Cortex of kidney (tissue), 1 donor: ENCODE data around the gene FEZF2.

ENCODE experiments used
- DNase-seq: peaks from one replicate; lab custom pipeline; 2025; lab: John Stamatoyannopoulos, UW

Gene FEZF2

GRCh38 chr3:62373215-62373614 is at the start of gene FEZF2:
FEZF2 (minus strand) TSS chr3:62373550; CDS start chr3:62372868, 682 bp downstream.
- DNase-seq: no peak

- DNase-seq: no peak
Measured at GRCh38 chr3:62421207-62421606, 47.9 kb upstream of the FEZF2 start.

- DNase-seq: no peak
Measured at GRCh38 chr3:62416144-62416543, 42.8 kb upstream of the FEZF2 start.

- no peak for DNase-seq
Measured at GRCh38 chr3:62415312-62415801, 42.0 kb upstream of the FEZF2 start.

GRCh38 chr3:62414786-62415185 is 41.4 kb upstream of the FEZF2 start:
- DNase-seq: no peak

DNA sequence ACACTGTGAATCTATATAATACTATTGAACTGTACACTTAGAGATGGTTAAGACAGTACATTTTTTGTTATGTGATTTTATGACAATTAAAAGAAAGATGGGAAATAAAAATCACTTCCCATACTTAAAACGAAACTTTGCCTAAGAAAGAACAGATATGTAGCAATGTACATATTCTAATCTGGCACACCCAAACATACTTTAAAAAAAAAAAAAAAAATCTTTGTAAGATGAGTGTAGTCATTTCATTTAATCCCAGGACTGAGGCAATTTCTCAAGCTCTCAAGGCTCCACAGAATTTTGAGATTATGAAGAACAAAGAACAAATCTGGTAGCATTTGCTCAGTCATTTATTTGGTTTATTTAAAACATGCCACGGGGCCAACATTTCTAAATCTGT is 40.3 kb upstream of the FEZF2 start:
- no peak for DNase-seq

- DNase-seq: no peak
Measured at GRCh38 chr3:62406945-62407344, 33.6 kb upstream of the FEZF2 start.

GRCh38 chr3:62405566-62405965 is 32.2 kb upstream of the FEZF2 start:
- DNase-seq: no peak

DNA sequence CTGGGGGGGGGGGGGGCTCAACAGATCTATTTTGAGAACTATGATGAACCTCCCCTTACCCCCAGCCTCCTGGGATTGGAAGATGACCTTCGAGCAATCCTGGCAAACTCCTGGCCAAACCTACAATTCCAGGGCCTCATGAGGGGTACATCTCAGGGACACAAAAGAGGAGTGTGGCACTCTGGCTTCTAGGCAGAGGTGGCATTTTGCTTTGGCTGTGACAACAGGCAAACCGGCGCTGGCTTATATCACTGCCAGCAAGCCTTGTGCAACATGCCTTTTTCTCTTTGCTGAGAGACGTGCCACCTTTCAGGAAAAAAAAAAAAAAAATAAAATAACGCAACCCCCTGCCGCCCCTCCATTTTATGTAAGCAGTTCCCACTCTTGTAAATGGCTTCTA is 31.8 kb upstream of the FEZF2 start:
- no peak for DNase-seq

- DNase-seq: no peak
Measured at GRCh38 chr3:62404321-62404720, 31.0 kb upstream of the FEZF2 start.

DNA sequence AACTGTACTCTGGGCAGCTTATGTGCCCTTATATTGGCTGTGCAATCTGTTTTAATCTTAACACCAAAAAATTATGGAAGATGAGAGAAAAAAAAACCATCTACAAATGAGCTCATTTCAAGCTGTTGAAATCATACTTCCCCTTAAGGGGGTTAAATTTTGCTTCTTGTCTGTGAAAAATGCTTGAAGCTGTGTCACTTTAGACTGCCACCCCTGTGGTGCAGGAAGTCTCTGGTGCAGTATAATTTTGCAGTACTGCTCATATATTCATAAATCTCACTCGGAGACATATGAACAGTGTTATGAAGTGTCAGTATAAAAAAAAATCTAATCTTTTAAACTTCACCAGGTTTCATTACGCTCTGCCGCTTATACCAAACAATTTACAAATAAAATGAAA is 30.4 kb upstream of the FEZF2 start:
- no peak for DNase-seq

DNA sequence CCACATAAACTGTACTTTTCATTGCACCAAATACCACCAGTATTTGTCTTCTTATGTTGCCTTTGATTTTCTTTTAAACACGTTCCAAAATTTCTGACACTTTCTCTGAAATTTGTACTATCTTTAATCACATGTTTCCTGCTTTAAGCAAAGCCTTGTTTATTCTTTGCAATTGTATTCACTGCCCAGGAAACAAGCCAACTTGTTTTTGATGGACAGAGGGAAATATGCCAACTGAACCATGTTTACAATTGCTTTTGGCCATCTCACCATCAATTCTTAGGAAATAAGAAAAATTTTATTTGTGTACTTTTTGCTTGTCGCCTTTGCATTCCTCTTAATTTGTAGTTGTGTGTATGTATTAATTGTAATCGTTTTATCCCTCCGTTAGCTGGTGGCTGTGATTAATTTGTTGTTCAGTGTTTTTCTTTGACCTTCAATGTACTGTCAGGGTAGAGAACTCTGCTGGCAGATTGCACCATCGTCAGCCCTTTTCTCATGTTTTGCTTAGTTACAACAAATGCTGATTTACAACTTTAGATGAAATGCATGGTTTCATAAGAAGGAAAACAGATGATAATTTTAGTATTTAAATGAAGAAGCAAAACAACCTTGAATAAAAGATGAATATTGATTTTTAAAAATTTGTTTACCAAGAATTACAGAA is 19.4 kb upstream of the FEZF2 start:
- DNase-seq: no peak

DNA sequence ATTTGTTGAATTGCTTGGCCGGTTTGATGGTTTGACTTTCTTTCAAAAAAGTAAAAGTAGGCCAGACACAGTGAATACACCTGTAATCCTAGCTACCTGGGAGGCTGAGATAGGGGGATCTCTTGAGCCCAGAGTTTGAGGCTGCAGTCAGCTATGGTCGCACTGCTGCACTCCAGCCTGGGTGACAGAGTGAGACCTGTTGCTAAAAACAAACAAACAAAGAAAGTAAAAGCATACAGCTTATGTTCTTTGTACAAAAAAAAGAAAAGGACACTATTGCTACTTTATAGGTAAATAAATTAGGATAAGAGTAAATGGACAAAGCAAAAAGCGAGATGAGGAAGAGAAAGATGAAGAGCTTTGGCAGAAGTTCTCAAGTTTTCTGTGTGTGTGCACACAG is 13.9 kb upstream of the FEZF2 start:
- no peak for DNase-seq

DNA sequence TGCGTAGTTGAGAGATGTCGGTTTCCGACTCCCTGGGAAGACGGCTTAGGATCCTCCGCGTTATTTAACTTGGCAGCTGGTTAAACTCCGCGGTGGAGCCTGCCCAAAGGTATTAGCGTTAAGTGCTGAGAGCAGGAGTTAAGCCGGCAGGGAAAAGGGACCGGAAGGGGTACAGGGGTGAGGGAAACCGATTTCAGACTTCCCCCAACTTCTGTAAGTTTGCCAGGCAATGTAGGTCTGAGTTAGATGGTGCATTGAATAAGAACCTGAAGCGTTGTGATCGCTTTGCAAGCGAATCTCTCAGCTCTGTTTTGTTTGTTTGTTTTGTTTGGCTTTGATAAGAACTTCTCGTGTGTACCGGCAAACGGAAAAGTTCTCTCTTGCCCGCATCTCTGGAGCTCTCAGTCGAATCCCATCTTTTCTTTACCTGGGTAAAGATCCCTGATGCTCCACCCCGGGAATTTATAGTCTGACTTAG is 6.0 kb upstream of the FEZF2 start:
- no peak for DNase-seq

DNA sequence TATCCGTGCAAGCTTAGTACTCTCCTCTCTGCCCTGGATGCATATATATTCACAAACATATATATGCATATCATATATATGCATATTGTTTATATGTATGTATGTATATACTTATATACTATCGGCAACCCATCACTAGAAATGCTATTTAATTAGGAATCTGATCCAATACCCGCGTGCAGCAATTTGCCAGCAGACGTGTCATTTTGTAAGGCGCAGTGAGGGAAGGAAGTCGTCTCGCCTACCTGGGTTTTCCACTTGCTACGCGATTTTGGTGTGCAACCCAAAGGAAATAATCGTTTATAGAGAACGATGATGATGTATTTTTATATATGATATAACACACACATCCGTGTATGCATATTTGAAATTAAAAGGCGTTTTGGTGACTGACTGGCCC is 5.6 kb upstream of the FEZF2 start:
- no peak for DNase-seq

GRCh38 chr3:62378311-62378789 is 5.0 kb upstream of the FEZF2 start:
- no peak for DNase-seq

GRCh38 chr3:62376906-62377877 is 3.8 kb upstream of the FEZF2 start:
- DNase-seq: no peak

GRCh38 chr3:62376454-62376720 is 3.0 kb upstream of the FEZF2 start:
- no peak for DNase-seq

GRCh38 chr3:62375655-62376453 is 2.5 kb upstream of the FEZF2 start:
- no peak for DNase-seq

GRCh38 chr3:62374341-62375218 is 1.2 kb upstream of the FEZF2 start:
- no peak for DNase-seq

GRCh38 chr3:62373714-62374333 is 474 bp upstream of the FEZF2 start:
- DNase-seq: no peak
